HG02763 (cell line): ENCODE results near the gene FOXE3.

Experiments
- ATAC-seq: cut with Tn5 transposase; IDR thresholded peaks from one replicate; pipeline ENCODE4 v1.9.1; 2021; ENCODE audit warnings: mild to moderate bottlenecking, moderate library complexity; ENCODE audit not compliant: unreplicated experiment

FOXE3 gene

GRCh38 chr1:47415728-47416318, at the start of gene FOXE3:
FOXE3 (plus strand) TSS chr1:47416285; CDS start chr1:47416316, 31 bp downstream.
- no peak for ATAC-seq

GRCh38 chr1:47367651-47368050, 48.4 kb upstream of the FOXE3 start:
- no peak for ATAC-seq

GRCh38 chr1:47371016-47371517, 45.0 kb upstream of the FOXE3 start:
- ATAC-seq: no peak

- no peak for ATAC-seq
Observed at GRCh38 chr1:47374501-47374900, 41.6 kb upstream of the FOXE3 start.

GRCh38 chr1:47378147-47378546, 37.9 kb upstream of the FOXE3 start:
- ATAC-seq: no peak

GRCh38 chr1:47380699-47381098, 35.4 kb upstream of the FOXE3 start:
- ATAC-seq: no peak

- no peak for ATAC-seq
Observed at GRCh38 chr1:47382399-47382983, 33.6 kb upstream of the FOXE3 start.

GRCh38 chr1:47384083-47384482, 32.0 kb upstream of the FOXE3 start:
- no peak for ATAC-seq

GRCh38 chr1:47385020-47385419, 31.1 kb upstream of the FOXE3 start:
- ATAC-seq: no peak

- no peak for ATAC-seq
Observed at GRCh38 chr1:47386268-47386667, 29.8 kb upstream of the FOXE3 start.

GRCh38 chr1:47388030-47388890, 27.8 kb upstream of the FOXE3 start:
- ATAC-seq: no peak

- ATAC-seq: no peak
Observed at GRCh38 chr1:47388891-47389238, 27.2 kb upstream of the FOXE3 start.

- no peak for ATAC-seq
Observed at GRCh38 chr1:47389731-47390130, 26.4 kb upstream of the FOXE3 start.

GRCh38 chr1:47390843-47391242, 25.2 kb upstream of the FOXE3 start:
- ATAC-seq: no peak

- no peak for ATAC-seq
Observed at GRCh38 chr1:47393141-47393540, 22.9 kb upstream of the FOXE3 start.

- no peak for ATAC-seq
Observed at GRCh38 chr1:47395433-47395832, 20.7 kb upstream of the FOXE3 start.

- no peak for ATAC-seq
Observed at GRCh38 chr1:47396671-47397196, 19.4 kb upstream of the FOXE3 start.

GRCh38 chr1:47399138-47399845, 16.8 kb upstream of the FOXE3 start:
- no peak for ATAC-seq

- ATAC-seq: no peak
Observed at GRCh38 chr1:47399846-47400155, 16.3 kb upstream of the FOXE3 start.

GRCh38 chr1:47401761-47402160, 14.3 kb upstream of the FOXE3 start:
- ATAC-seq: no peak

GRCh38 chr1:47402591-47402990, 13.5 kb upstream of the FOXE3 start:
- ATAC-seq: no peak
